Measurements from ENCODE around the gene CT45A2. TPM values are rescaled to one million over a fixed set of nuclear protein-coding genes. Genes with fewer than 3 reads are reported as not detected.
"Not testable (repeated sequence)": the region's sequence is repeated elsewhere in the genome, so short reads cannot be mapped to it uniquely, and the experiment has no call there.

CT45A2 gene
- not detected in 2 replicates for total RNA-seq

- H3K9me3 Mint-ChIP-seq; intact Hi-C loops (cut with micrococcal nuclease); DNase-seq; H3K27me3 Mint-ChIP-seq; H3K4me1 Mint-ChIP-seq; H3K4me3 Mint-ChIP-seq; H3K27ac Mint-ChIP-seq; H3K36me3 Mint-ChIP-seq (ENCODE audit: low read depth): not testable (repeated sequence)
Observed at GRCh38 chrX:135819912-135820311, at the start of gene CT45A2. Gene CT45A2 (minus strand): TSS chrX:135820012. CDS start chrX:135816265, 3,747 bp downstream.

GRCh38 chrX:135854438-135854837 lies 34.6 kb upstream of the CT45A2 start, which contains the start of gene CT45A8:
Gene CT45A8 (minus strand): TSS chrX:135854538. CDS start chrX:135850783, 3,755 bp downstream.
- H3K9me3 Mint-ChIP-seq; H3K27me3 Mint-ChIP-seq; H3K4me3 Mint-ChIP-seq; intact Hi-C loops (cut with micrococcal nuclease); H3K36me3 Mint-ChIP-seq (ENCODE audit: low read depth); H3K4me1 Mint-ChIP-seq; DNase-seq; H3K27ac Mint-ChIP-seq: not testable (repeated sequence)

GRCh38 chrX:135837180-135837579 lies 17.4 kb upstream of the CT45A2 start, which contains the start of gene CT45A7:
Gene CT45A7 (minus strand): TSS chrX:135837280. CDS start chrX:135833533, 3,747 bp downstream.
- H3K27ac Mint-ChIP-seq; intact Hi-C loops (cut with micrococcal nuclease); DNase-seq; H3K4me1 Mint-ChIP-seq; H3K27me3 Mint-ChIP-seq; H3K36me3 Mint-ChIP-seq (ENCODE audit: low read depth); H3K9me3 Mint-ChIP-seq; H3K4me3 Mint-ChIP-seq: not testable (repeated sequence)

- H3K36me3 Mint-ChIP-seq (ENCODE audit: low read depth); intact Hi-C loops (cut with micrococcal nuclease); H3K9me3 Mint-ChIP-seq; H3K4me1 Mint-ChIP-seq; DNase-seq; H3K4me3 Mint-ChIP-seq; H3K27me3 Mint-ChIP-seq; H3K27ac Mint-ChIP-seq: not testable (repeated sequence)
Observed at GRCh38 chrX:135802687-135803086, 17.1 kb downstream of the CT45A2 start, which contains the start of gene CT45A6. Gene CT45A6 (minus strand): TSS chrX:135802787. CDS start chrX:135798993, 3,794 bp downstream.

- intact Hi-C loops (cut with micrococcal nuclease); H3K27me3 Mint-ChIP-seq; H3K9me3 Mint-ChIP-seq; H3K27ac Mint-ChIP-seq; DNase-seq; H3K4me1 Mint-ChIP-seq; H3K4me3 Mint-ChIP-seq; H3K36me3 Mint-ChIP-seq (ENCODE audit: low read depth): not testable (repeated sequence)
Observed at GRCh38 chrX:135785403-135785802, 34.4 kb downstream of the CT45A2 start, which contains the start of gene CT45A5. Gene CT45A5 (minus strand): TSS chrX:135785503. CDS start chrX:135781729, 3,774 bp downstream.

GRCh38 chrX:135768091-135768490 lies 51.7 kb downstream of the CT45A2 start, which contains the start of gene CT45A3:
Gene CT45A3 (minus strand): TSS chrX:135768191. CDS start chrX:135764444, 3,747 bp downstream.
- intact Hi-C loops (cut with micrococcal nuclease); H3K36me3 Mint-ChIP-seq (ENCODE audit: low read depth); H3K4me1 Mint-ChIP-seq; H3K4me3 Mint-ChIP-seq; H3K27me3 Mint-ChIP-seq; DNase-seq; H3K9me3 Mint-ChIP-seq; H3K27ac Mint-ChIP-seq: not testable (repeated sequence)

Other genes with a start within 250 kb of the CT45A2 start
- gene CT45A1, start 106.4 kb downstream of the CT45A2 start, total RNA-seq = not detected in 2 replicates
- not detected in 2 replicates for gene CT45A3, start 51.8 kb downstream of the CT45A2 start, total RNA-seq
- gene CT45A5, start 34.5 kb downstream of the CT45A2 start, total RNA-seq = not detected in 2 replicates
- not detected in 2 replicates for gene CT45A6, start 17.2 kb downstream of the CT45A2 start, total RNA-seq
- gene CT45A7, start 17.3 kb upstream of the CT45A2 start, total RNA-seq = not detected in 2 replicates
- gene CT45A8, start 34.5 kb upstream of the CT45A2 start, total RNA-seq = not detected in 2 replicates
- gene CT45A9, start 51.8 kb upstream of the CT45A2 start, total RNA-seq = not detected in 2 replicates
- not detected in 2 replicates for gene CT45A10, start 73.4 kb upstream of the CT45A2 start, total RNA-seq
- gene SAGE1, start 73.7 kb upstream of the CT45A2 start, total RNA-seq = not detected in 2 replicates
- 27.1 and 27.4 TPM in 2 replicates for gene MMGT1, start 154.0 kb upstream of the CT45A2 start, total RNA-seq
- gene SLC9A6, start 165.4 kb upstream of the CT45A2 start, total RNA-seq = 10.9 and 12.4 TPM in 2 replicates

All from activated CD4-positive, alpha-beta T cell treated with anti-CD3 and anti-CD28 coated beads, Interleukin-2, amount 10 ng/mL, durations not matched to agents 24 days and 14 days (primary cell).